ENCODE measurements around the gene GPR62. TPM values are rescaled to one million over a fixed set of nuclear protein-coding genes. Genes with fewer than 3 reads are reported as not detected.

GPR62 gene, protein sequence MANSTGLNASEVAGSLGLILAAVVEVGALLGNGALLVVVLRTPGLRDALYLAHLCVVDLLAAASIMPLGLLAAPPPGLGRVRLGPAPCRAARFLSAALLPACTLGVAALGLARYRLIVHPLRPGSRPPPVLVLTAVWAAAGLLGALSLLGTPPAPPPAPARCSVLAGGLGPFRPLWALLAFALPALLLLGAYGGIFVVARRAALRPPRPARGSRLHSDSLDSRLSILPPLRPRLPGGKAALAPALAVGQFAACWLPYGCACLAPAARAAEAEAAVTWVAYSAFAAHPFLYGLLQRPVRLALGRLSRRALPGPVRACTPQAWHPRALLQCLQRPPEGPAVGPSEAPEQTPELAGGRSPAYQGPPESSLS
- under 0.01 TPM in 2 replicates for total RNA-seq

DNA sequence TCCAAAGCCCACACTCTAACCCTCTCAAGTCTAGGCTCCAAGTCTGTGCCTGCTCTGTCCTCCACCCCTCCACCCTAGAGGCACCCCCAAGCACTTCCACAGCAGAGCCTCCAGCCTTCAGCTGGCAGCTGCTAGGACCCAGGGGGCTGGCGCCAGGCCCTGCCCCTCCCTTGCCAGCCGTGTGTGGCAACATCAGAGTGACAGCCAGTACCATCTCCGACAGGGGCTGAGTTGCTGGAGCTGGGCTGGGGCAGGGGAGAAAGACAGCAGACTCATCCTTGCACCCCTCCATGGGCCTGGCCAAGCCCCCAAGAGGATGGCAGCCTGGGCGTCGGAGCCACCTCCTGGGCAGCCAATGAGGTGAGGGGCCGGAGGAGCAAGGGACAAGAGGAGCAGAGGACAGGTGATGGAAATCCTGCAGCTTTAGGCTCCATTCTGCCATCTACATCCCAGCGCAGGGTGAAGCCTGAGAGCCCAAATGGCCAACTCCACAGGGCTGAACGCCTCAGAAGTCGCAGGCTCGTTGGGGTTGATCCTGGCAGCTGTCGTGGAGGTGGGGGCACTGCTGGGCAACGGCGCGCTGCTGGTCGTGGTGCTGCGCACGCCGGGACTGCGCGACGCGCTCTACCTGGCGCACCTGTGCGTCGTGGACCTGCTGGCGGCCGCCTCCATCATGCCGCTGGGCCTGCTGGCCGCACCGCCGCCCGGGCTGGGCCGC lies at the start of gene GPR62:
GPR62 (plus strand) TSS at position 207 of the 718 bp plus-strand sequence; CDS start at position 479, 272 bp downstream.

DNA sequence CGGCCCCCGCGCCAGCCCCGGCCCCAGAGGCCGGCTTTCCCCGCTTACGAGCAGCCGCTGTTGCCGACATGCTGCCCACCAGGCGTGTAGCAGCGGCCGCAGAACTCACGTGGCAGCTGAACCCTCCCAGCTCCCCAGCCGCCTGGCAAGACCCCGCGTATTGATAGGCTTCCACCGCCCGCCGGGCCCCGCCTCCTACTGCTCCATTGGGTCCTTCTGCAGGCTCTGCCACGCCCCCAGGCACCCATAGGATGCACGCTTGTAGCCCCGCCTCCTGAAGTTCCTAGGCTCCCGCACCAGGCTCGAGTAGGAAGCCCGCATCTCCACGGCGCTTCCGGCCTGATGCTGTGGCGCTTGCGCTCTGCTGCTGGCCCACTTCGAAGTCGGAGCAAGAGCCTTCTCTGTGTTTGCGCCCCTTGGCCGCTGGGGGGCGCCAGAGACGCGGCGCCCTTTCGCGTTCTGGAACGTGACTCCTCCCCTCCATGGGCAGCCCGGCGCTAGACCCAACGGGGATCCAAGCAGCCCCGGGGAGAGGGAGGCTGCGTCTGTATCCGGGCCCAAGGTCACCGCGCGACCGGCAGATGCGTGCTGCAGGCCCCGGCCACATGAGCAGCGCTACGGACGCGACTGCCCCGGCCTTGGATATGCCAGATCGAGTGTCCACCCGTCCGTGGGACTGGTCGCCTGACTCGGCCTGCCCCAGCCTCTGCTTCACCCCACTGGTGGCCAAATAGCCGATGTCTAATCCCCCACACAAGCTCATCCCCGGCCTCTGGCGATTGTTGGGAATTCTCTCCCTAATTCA lies 13.2 kb upstream of the GPR62 start, which contains the start of the genes PARP3 and RRP9:
PARP3 (plus strand) TSS at position 566 of the 805 bp plus-strand sequence. CDS start 993 bp downstream, outside the sequence.
RRP9 (minus strand) TSS at position 107 of the 805 bp plus-strand sequence; CDS start at position 70, 37 bp downstream.

DNA sequence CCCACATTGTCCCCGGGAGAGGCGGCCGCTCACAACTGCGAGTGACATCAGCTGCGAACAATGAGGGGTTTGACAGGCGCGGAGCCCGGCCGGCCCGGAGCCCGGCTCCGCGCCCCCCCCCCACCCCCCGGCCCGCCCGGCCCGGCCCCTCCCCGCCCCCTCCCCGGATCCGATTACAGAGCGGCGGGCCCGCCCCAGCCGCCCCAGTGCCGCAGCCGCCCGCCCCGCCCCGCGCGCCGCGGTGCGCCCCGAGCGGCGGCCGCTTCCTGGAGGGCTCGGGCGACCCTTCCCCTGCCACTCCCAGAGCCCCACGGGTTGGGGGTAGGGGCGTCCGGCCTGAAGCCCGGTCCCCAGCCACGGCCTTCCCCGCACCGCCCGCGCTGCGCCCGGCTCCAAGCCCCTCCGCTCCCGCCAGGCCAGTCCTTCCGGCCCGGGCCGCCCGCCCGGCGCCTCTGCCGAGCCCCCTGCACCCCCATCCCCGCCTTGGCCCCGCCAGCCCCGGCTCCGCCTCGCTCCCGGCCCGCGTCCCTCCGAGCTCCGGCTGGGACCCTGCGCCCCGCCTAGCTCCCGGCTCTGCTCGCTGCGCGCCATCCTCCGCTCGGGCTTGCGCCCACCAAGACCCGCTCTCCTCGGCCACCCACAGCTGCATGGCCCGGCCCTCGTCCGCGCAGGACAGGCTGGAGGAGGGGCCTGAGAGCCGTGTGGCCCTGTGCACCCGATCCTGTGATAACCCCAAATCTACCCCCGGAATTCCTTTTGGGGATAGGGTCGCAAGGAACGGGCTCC lies 12.4 kb downstream of the GPR62 start, which contains the start of gene PCBP4:
PCBP4 (minus strand) TSS at position 71 of the 786 bp plus-strand sequence. CDS start 6,214 bp downstream, outside the sequence.

DNA sequence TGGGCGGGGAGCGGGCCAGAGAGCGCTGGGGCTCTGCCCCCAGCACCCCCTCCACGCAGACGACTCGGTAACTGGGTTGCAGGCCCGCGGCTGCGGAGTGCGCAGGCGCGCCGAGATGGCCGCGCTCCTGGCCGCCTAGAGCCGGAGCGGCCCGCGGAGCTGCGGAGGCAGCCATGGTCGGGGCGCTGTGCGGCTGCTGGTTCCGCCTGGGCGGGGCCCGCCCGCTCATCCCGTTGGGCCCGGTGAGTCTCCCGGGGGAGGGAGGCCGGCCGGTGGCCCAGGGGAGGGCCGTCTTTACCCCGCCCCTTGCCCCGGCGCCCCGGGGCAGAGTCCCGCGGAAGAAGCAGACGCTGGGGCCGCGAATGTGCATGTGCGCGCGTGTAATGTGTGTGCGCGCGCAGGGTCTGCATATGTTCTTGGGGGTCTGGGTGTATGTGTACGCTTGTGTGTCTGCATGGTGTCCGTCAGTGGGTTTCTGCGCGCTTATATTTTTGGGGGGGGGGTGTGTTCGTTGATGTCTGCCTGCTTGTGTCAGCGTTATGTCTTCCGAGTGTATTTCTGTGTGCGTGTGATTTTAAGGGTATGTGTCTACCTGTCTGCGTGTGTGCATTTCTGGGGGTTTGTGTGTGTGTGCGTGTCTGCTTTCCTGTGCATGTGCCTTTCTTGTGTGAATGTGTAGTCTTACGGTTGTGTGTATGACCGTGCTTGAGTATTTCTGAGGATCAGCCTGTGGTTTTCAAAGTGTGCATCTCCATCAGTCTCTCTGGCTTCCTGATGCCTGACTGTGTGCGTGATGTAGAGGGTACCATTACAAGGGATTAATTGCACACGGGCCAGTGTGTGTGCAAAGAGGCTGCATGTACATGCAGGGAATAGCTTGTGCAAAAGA lies 20.0 kb downstream of the GPR62 start, which contains the start of gene ABHD14A:
ABHD14A (plus strand) TSS at position 102 of the 889 bp plus-strand sequence; CDS start at position 174, 72 bp downstream.

DNA sequence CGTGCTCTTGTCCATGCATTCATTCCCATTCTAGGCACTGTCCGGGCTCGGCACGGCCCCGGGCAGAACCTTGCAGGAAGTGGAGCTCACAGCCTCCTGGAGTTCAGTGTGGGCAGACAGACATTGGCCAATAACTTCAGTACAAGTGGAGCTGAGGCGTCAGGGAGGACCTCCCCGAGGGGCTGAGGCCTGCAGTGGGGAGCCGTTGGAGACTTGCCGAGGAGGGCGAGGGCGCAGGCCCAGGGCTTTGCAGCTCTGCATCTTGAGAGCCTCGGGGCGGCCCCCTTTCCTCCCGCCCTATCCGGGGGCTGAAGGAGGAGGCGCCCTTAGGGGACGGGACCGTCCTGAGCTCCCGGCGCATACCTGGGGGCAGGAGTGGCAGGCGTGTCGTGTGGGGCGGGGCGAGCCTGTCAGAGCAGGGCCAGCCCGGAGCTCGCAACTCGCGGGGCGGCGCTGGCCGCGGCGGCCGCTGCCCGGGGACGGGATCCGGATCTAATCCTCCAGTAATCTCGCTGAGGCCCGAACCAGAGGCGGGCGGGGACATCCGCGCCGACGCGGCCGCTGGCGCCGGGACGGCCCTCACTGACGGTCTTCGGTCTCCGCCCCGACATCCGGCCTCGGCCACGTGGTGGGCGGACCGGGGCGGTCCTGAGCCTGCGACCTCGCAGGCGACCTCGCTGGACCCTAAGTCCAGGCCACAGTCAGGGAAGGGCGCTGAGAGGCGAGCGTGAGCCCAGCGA lies 27.8 kb downstream of the GPR62 start, which contains the start of gene ACY1:
ACY1 (plus strand) TSS at position 698 of the 740 bp plus-strand sequence. CDS start 530 bp downstream, outside the sequence.

DNA sequence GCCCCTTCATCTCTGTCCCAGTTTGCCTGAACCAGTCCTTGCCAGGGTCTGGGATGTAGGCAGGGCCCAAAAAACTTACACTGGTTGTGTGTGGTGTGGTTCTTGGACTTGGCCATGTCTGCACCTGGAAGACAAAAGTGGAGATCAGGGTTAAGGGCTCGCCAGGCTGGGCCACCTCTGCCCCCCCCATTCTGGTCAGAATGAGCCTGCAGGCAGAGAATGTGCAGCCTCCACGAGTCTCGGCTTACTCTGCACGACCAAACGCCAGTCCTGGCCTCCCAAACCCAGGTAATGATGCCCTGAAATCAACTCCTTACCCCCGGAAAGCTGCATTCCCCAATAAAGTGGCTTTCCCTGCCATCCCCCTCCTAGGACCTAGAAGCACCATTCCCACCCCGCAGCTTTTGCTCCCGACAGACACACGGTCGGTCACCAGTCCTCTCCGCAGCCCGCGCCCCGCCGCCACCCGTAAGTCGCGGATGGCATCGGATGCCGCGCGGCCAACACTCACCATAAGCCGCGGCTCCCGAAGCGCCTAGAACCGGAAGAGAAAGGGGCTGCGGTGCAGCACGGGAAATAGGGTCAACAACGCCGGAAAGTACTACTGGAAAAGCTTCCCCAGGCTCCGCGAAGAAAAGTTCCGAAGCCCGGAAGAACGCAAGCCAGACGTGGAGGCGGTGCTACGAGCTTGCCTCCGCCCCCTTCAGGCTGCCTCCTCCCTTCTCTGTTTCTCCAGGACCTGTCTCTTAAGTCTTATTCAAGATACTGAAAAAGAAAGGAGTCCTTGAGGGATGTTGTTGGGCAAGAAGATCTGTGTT lies 40.4 kb downstream of the GPR62 start, which contains the start of gene RPL29:
RPL29 (minus strand) TSS at position 550 of the 818 bp plus-strand sequence; CDS start at position 116, 434 bp downstream.

Other genes with a start within 250 kb of the GPR62 start
- gene GRM2, start 248.3 kb upstream of the GPR62 start, total RNA-seq, result under 0.01 and 0.09 TPM in 2 replicates
- not detected in 2 replicates for gene IQCF6, start 176.1 kb upstream of the GPR62 start, total RNA-seq
- gene IQCF2, start 93.8 kb upstream of the GPR62 start, total RNA-seq, result not detected in 2 replicates
- gene IQCF5, start 79.8 kb upstream of the GPR62 start, total RNA-seq, result not detected in 2 replicates
- gene IQCF1, start 52.0 kb upstream of the GPR62 start, total RNA-seq, result not detected in 2 replicates
- gene RRP9, start 13.5 kb upstream of the GPR62 start, total RNA-seq, result 10.0 and 14.8 TPM in 2 replicates
- gene PARP3, start 13.0 kb upstream of the GPR62 start, total RNA-seq, result 4.7 and 4.9 TPM in 2 replicates
- 13.1 and 16.9 TPM in 2 replicates for gene PCBP4, start 12.1 kb downstream of the GPR62 start, total RNA-seq
- 13.6 and 19.2 TPM in 2 replicates for gene ABHD14B, start 18.7 kb downstream of the GPR62 start, total RNA-seq
- 4.0 and 4.4 TPM in 2 replicates for gene ABHD14A, start 19.7 kb downstream of the GPR62 start, total RNA-seq
- gene ACY1, start 28.2 kb downstream of the GPR62 start, total RNA-seq, result 16.1 and 18.4 TPM in 2 replicates
- 1,174 and 1,234 TPM in 2 replicates for gene RPL29, start 40.5 kb downstream of the GPR62 start, total RNA-seq
- gene DUSP7, start 101.2 kb downstream of the GPR62 start, total RNA-seq, result 8.1 and 8.3 TPM in 2 replicates
- gene POC1A, start 199.0 kb downstream of the GPR62 start, total RNA-seq, result 3.4 and 3.8 TPM in 2 replicates
- 37.6 and 37.9 TPM in 2 replicates for gene ALAS1, start 242.8 kb downstream of the GPR62 start, total RNA-seq